Mammary epithelial cell (primary cell): Measurements from ENCODE around the gene EFCAB11.

ENCODE experiments used
- CTCF ChIP-seq, 2 donors: IDR thresholded peaks in 1 of 2; conservative IDR thresholded peaks in 1 of 2; 2 replicates each; pipeline ENCODE4 v1.5.1; 2011 to 2012; ENCODE audit warnings: inconsistent platforms in 2 of 2, low read length in 2 of 2, mild to moderate bottlenecking in 2 of 2, control low read depth in 1 of 2, low read depth in 1 of 2; ENCODE audit not compliant: insufficient read depth in 1 of 2; ENCODE audit errors: extremely low read depth in 1 of 2
- EZH2 ChIP-seq: IDR thresholded peaks from 2 replicates; pipeline ENCODE4 v1.6.1; 2012; ENCODE audit warnings: low read length, inconsistent platforms, borderline replicate concordance

- TF ChIP-seq CTCF (conservative IDR thresholded peaks at IDR 0.05 in 1 of 2, IDR thresholded peaks at IDR 0.05 in 1 of 2; ENCODE audit: extremely low read depth in 1 of 2, insufficient read depth in 1 of 2, low read depth in 1 of 2, low read length in 2 of 2), result no peak
- no peak for TF ChIP-seq EZH2
Observed at GRCh38 chr14:89767131-89767530, 187.4 kb downstream of the EFCAB11 start.
